Measurements from ENCODE around the gene RNF207.
"Not testable (repeated sequence)": the region's sequence is repeated elsewhere in the genome, so short reads cannot be mapped to it uniquely, and the experiment has no call there.

DNA sequence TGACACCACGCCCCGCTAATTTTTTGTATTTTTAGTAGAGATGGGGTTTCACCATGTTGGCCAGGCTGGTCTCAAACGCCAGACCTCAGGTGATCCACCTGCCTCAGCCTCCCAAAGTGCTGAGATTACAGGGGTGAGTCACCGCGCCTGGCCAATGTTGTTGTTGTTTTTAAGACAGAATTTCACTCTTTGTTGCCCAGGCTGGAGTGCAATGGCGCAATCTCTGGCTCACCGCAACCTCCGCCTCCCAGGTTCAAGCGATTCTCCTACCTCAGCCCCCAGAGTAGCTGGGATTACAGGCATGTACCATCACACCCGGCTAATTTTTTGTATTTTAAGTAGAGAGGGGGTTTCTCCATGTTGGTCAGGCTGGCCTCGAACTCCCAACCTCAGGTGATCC is 13.7 kb downstream of the RNF207 start:
- TF ChIP-seq, protein P1, sequence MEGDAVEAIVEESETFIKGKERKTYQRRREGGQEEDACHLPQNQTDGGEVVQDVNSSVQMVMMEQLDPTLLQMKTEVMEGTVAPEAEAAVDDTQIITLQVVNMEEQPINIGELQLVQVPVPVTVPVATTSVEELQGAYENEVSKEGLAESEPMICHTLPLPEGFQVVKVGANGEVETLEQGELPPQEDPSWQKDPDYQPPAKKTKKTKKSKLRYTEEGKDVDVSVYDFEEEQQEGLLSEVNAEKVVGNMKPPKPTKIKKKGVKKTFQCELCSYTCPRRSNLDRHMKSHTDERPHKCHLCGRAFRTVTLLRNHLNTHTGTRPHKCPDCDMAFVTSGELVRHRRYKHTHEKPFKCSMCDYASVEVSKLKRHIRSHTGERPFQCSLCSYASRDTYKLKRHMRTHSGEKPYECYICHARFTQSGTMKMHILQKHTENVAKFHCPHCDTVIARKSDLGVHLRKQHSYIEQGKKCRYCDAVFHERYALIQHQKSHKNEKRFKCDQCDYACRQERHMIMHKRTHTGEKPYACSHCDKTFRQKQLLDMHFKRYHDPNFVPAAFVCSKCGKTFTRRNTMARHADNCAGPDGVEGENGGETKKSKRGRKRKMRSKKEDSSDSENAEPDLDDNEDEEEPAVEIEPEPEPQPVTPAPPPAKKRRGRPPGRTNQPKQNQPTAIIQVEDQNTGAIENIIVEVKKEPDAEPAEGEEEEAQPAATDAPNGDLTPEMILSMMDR (IDR thresholded peaks at IDR 0.05; ENCODE audit: extremely low read depth in 1 of 2, insufficient read depth in 1 of 2, low read depth in 1 of 2, low read length in 2 of 2), result not testable (repeated sequence)
- not testable (repeated sequence) for TF ChIP-seq POLR2AphosphoS5 (IDR thresholded peaks at IDR 0.05; ENCODE audit: insufficient read depth, low read depth, low read length)

All from endothelial cell of umbilical vein (primary cell).